Breast epithelium (tissue), 4 donors: Measurements from ENCODE around the gene REEP3. TPM values are rescaled to one million over a fixed set of nuclear protein-coding genes. Genes with fewer than 3 reads are reported as not detected.

Experiments
- DNase-seq, 2 donors: peaks; one replicate each; pipeline ENCODE4 v3.0.0-alpha.2; 2019; ENCODE audit warnings: low spot score in 2 of 2
- H3K27ac ChIP-seq, 2 donors: fragments of 200-600 bp; sonication (generic) in 1 of 2; one replicate each; pipeline ENCODE4 v1.5.1; 2016 to 2019; ENCODE audit warnings: mild to moderate bottlenecking in 1 of 2
- H3K27me3 ChIP-seq, 2 donors: fragments of 200-600 bp; sonication (generic) in 1 of 2; one replicate each; pipeline versions ENCODE4 v1.5.1 to v1.6.0; 2017 to 2019; ENCODE audit warnings: control low read depth in 1 of 2, mild to moderate bottlenecking in 1 of 2
- H3K36me3 ChIP-seq: fragments of 200-600 bp; one replicate; pipeline ENCODE4 v1.5.1; 2019
- H3K4me1 ChIP-seq, 2 donors: fragments of 200-600 bp; sonication (generic); one replicate each; pipeline ENCODE4 v1.5.1; 2016 to 2019; ENCODE audit warnings: control low read depth in 1 of 2
- H3K4me3 ChIP-seq, 3 donors: fragments of 200-600 bp; sonication (generic); 1 replicate in 2 of 3; 2 replicates in 1 of 3; pipeline ENCODE4 v1.5.1; 2016 to 2019; ENCODE audit warnings: mild to moderate bottlenecking in 3 of 3, moderate library complexity in 2 of 3
- H3K9me3 ChIP-seq, 2 donors: fragments of 200-600 bp; sonication (generic) in 1 of 2; one replicate each; pipeline ENCODE4 v1.5.1; 2016 to 2019; ENCODE audit warnings: control low read depth in 1 of 2
- CTCF ChIP-seq, 3 donors: fragments of 450-650 bp; IDR thresholded peaks; one replicate each; pipeline ENCODE4 v1.5.1; 2016 to 2017; ENCODE audit warnings: antibody characterized with exemption in 3 of 3, mild to moderate bottlenecking in 3 of 3, moderate library complexity in 3 of 3
- POLR2A ChIP-seq: fragments of 450-650 bp; IDR thresholded peaks from one replicate; pipeline ENCODE4 v1.6.1; 2016; ENCODE audit warnings: antibody characterized with exemption, mild to moderate bottlenecking, moderate library complexity
- POLR2AphosphoS5 ChIP-seq, 3 donors: sonication (generic); formaldehyde crosslinking; IDR thresholded peaks; one replicate each; pipeline ENCODE4 v1.6.1; 2017; ENCODE audit warnings: antibody characterized with exemption in 3 of 3
- intact Hi-C: fragments of 100-400 bp; cut with DNase I; formaldehyde crosslinking; loops from one replicate; pipeline ENCODE4 v1.15.1; 2023; ENCODE audit warnings: low total_unique reads
- total RNA-seq, 3 donors: library from RNA; depleted of rRNA; stranded (reverse); fragments of >200 nt; gene quantifications; one replicate each; pipeline ENCODE4 v1.1.0, GENCODE V29; 2016

REEP3 gene
- total RNA-seq, 3 donors from 2014 or later = 55.4 to 74.1 (median 63.6) TPM

- Histone ChIP-seq H3K27ac (peak overlapping the region in 1 of 2 donors; percentile 67), H3K4me3 (no peak overlapping the region), H3K4me1 (no peaks in the 10 kb centered on the region), H3K27me3 (no peaks in the 10 kb centered on the region), H3K36me3 (no peaks in the 10 kb centered on the region), H3K9me3 (no peaks in the 10 kb centered on the region)
- DNase-seq = no peak
- TF ChIP-seq POLR2A (no peak), POLR2AphosphoS5 (IDR thresholded peaks at IDR 0.05) (no peak), CTCF (IDR thresholded peaks at IDR 0.05) (no peak)
- intact Hi-C loops = no loop called here
These were observed 121.6 kb downstream of the REEP3 start for GRCh38 chr10:63642808-63643207.

GRCh38 chr10:63644418-63645142, 123.4 kb downstream of the REEP3 start:
- Histone ChIP-seq H3K9me3 (no peaks in the 10 kb centered on the region), H3K4me1 (no peaks in the 10 kb centered on the region), H3K36me3 (no peaks in the 10 kb centered on the region), H3K4me3 (no peak overlapping the region), H3K27ac (peak overlapping the region; percentile 5 to 52), H3K27me3 (no peaks in the 10 kb centered on the region)
- no peak for DNase-seq
- intact Hi-C loops = no loop called here
- TF ChIP-seq POLR2A = no peak
- no peak for TF ChIP-seq POLR2AphosphoS5 (IDR thresholded peaks at IDR 0.05)
- no peak for TF ChIP-seq CTCF (IDR thresholded peaks at IDR 0.05)

GRCh38 chr10:63645195-63645594, 124.0 kb downstream of the REEP3 start:
- Histone ChIP-seq H3K9me3 (no peaks in the 10 kb centered on the region), H3K36me3 (no peaks in the 10 kb centered on the region), H3K4me1 (no peaks in the 10 kb centered on the region), H3K27me3 (no peaks in the 10 kb centered on the region), H3K4me3 (no peak overlapping the region), H3K27ac (peak overlapping the region; percentile 5 to 52)
- DNase-seq = no peak
- intact Hi-C loops = no loop called here
- TF ChIP-seq POLR2AphosphoS5 (IDR thresholded peaks at IDR 0.05) = no peak
- TF ChIP-seq CTCF (IDR thresholded peaks at IDR 0.05) = no peak
- TF ChIP-seq POLR2A = no peak

- DNase-seq = no peak
- intact Hi-C loops = no loop called here
- Histone ChIP-seq H3K4me1 (no peaks in the 10 kb centered on the region), H3K27me3 (no peaks in the 10 kb centered on the region), H3K36me3 (no peaks in the 10 kb centered on the region), H3K4me3 (no peak overlapping the region), H3K9me3 (no peaks in the 10 kb centered on the region), H3K27ac (no peak overlapping the region)
- TF ChIP-seq POLR2A (no peak), CTCF (IDR thresholded peaks at IDR 0.05) (no peak), POLR2AphosphoS5 (IDR thresholded peaks at IDR 0.05) (no peak)
These were observed 125.3 kb downstream of the REEP3 start for GRCh38 chr10:63646491-63646890.

GRCh38 chr10:63651864-63652263, 130.7 kb downstream of the REEP3 start:
- Histone ChIP-seq H3K4me1 (no peaks in the 10 kb centered on the region), H3K27me3 (no peaks in the 10 kb centered on the region), H3K36me3 (no peaks in the 10 kb centered on the region), H3K4me3 (no peak overlapping the region), H3K9me3 (no peaks in the 10 kb centered on the region), H3K27ac (no peak overlapping the region)
- no peak for DNase-seq
- intact Hi-C loops = no loop called here
- TF ChIP-seq POLR2A = no peak
- no peak for TF ChIP-seq CTCF (IDR thresholded peaks at IDR 0.05)
- TF ChIP-seq POLR2AphosphoS5 (IDR thresholded peaks at IDR 0.05) = no peak
